Neural cell (in vitro differentiated cells): ENCODE results near the gene DIDO1. TPM values are rescaled to one million over a fixed set of nuclear protein-coding genes. Genes with fewer than 3 reads are reported as not detected.

Experiments
- H2AFZ ChIP-seq: fragments of 200-600, 300-800 bp; sonication (generic), shearing (Covaris generic); 2 replicates; pipeline ENCODE4 v1.6.0; 2014; ENCODE audit warnings: low read depth, mild to moderate bottlenecking, antibody characterized with exemption, low read length, moderate library complexity
- H3F3A ChIP-seq: fragments of 200-600 bp; shearing (Covaris generic); 2 replicates; pipeline ENCODE4 v1.6.1; 2016; ENCODE audit warnings: mild to moderate bottlenecking, moderate library complexity, mixed read lengths, antibody characterized with exemption, low read length; ENCODE audit not compliant: insufficient read depth, poor library complexity, severe bottlenecking
- H3K27ac ChIP-seq: fragments of 200-600, 300-800 bp; sonication (generic), shearing (Covaris generic); 2 replicates; pipeline ENCODE4 v1.5.1; 2014; ENCODE audit warnings: mild to moderate bottlenecking, low read length, moderate library complexity
- H3K27me3 ChIP-seq: fragments of 300-800, 200-600 bp; sonication (generic), shearing (Covaris generic); 2 replicates; pipeline ENCODE4 v1.6.0; 2014; ENCODE audit warnings: mild to moderate bottlenecking, low read depth, low read length, moderate library complexity; ENCODE audit not compliant: insufficient read depth
- H3K36me3 ChIP-seq: fragments of 300-800, 200-600 bp; sonication (generic), shearing (Covaris generic); 2 replicates; pipeline ENCODE4 v1.5.1; 2014; ENCODE audit warnings: mild to moderate bottlenecking, antibody characterized with exemption, low read length, moderate library complexity; ENCODE audit not compliant: insufficient read depth
- H3K4me2 ChIP-seq: fragments of 300-800, 200-600 bp; sonication (generic), shearing (Covaris generic); 2 replicates; pipeline ENCODE4 v1.6.0; 2014; ENCODE audit warnings: mild to moderate bottlenecking, low read length
- H3K4me3 ChIP-seq: fragments of 300-800, 200-600 bp; sonication (generic), shearing (Covaris generic); 2 replicates; pipeline ENCODE4 v1.5.1; 2014; ENCODE audit warnings: mild to moderate bottlenecking, low read length, moderate library complexity
- H3K79me2 ChIP-seq: fragments of 200-600 bp; shearing (Covaris generic); replicated peaks from 2 replicates; pipeline ENCODE4 v1.6.0; 2014; ENCODE audit warnings: mild to moderate bottlenecking, low read length, moderate library complexity; ENCODE audit not compliant: insufficient read depth
- H3K9ac ChIP-seq: fragments of 300-800, 200-600 bp; sonication (generic), shearing (Covaris generic); 2 replicates; pipeline ENCODE4 v1.6.1; 2016; ENCODE audit warnings: mild to moderate bottlenecking, low read length, mixed read lengths
- H3K9me2 ChIP-seq: fragments of 200-600 bp; shearing (Covaris generic); 2 replicates; pipeline ENCODE4 v1.6.1; 2016; ENCODE audit warnings: mild to moderate bottlenecking, low read length, mixed read lengths; ENCODE audit not compliant: insufficient read depth
- H3K9me3 ChIP-seq: fragments of 200-600, 300-800 bp; sonication (generic), shearing (Covaris generic); 2 replicates; pipeline ENCODE4 v1.6.1; 2016; ENCODE audit warnings: mild to moderate bottlenecking, mixed run types, low read length, moderate library complexity, mixed read lengths
- H4K20me1 ChIP-seq: fragments of 200-600 bp; shearing (Covaris generic); 2 replicates; pipeline ENCODE4 v1.6.1; 2016; ENCODE audit warnings: mild to moderate bottlenecking, mixed run types; ENCODE audit not compliant: insufficient read depth
- CTCF ChIP-seq: fragments of 450-650 bp; IDR thresholded peaks from 2 replicates; pipeline ENCODE4 v1.5.1; 2014; ENCODE audit warnings: antibody characterized with exemption, mild to moderate bottlenecking, moderate library complexity; ENCODE audit not compliant: poor library complexity, severe bottlenecking
- EP300 ChIP-seq: fragments of 450-650 bp; conservative IDR thresholded peaks from 2 replicates; pipeline ENCODE4 v1.6.1; 2014; ENCODE audit warnings: antibody characterized with exemption, mild to moderate bottlenecking, moderate library complexity; ENCODE audit not compliant: poor library complexity, severe bottlenecking
- EZH2 ChIP-seq: fragments of 200-600, 300-800 bp; shearing (Covaris generic), sonication (generic); IDR thresholded peaks from 2 replicates; pipeline ENCODE4 v1.6.1; 2014; ENCODE audit warnings: antibody characterized with exemption, low read length, borderline replicate concordance, mild to moderate bottlenecking; ENCODE audit not compliant: insufficient read depth, poor library complexity, severe bottlenecking
- MXI1 ChIP-seq: fragments of 450-650 bp; conservative IDR thresholded peaks from 2 replicates; pipeline ENCODE4 v1.6.1; 2014; ENCODE audit warnings: antibody characterized with exemption, mild to moderate bottlenecking; ENCODE audit not compliant: poor library complexity, severe bottlenecking
- POLR2AphosphoS5 ChIP-seq: IDR thresholded peaks from 2 replicates; pipeline ENCODE4 v1.6.1; 2012
- RAD21 ChIP-seq: fragments of 450-650 bp; conservative IDR thresholded peaks from 2 replicates; pipeline ENCODE4 v1.6.1; 2014; ENCODE audit warnings: antibody characterized with exemption, mild to moderate bottlenecking, moderate library complexity
- REST ChIP-seq: IDR thresholded peaks from 2 replicates; pipeline ENCODE4 v1.6.1; 2012; ENCODE audit warnings: borderline replicate concordance
- SMC3 ChIP-seq: fragments of 450-650 bp; conservative IDR thresholded peaks from 2 replicates; pipeline ENCODE4 v1.6.1; 2014; ENCODE audit warnings: antibody characterized with exemption, mild to moderate bottlenecking, moderate library complexity; ENCODE audit not compliant: poor library complexity
- TAF1 ChIP-seq: IDR thresholded peaks from 2 replicates; pipeline ENCODE4 v1.6.1; 2012; ENCODE audit warnings: low read depth
- polyA plus RNA-seq: library from polyadenylated mRNA; depleted of rRNA; stranded (reverse); fragments of >200 nt; gene quantifications from 2 replicates; pipeline ENCODE4 v1.2.3, GENCODE V29; 2014

Gene DIDO1
- polyA plus RNA-seq, 1 donor from 2014 or later = 42.8 TPM

- Histone ChIP-seq H2AFZ (no peak overlapping the region), H3F3A (no peaks in the 10 kb centered on the region), H3K36me3 (no peaks in the 10 kb centered on the region), H4K20me1 (no peaks in the 10 kb centered on the region), H3K9ac (no peak overlapping the region), H3K27ac (no peak overlapping the region), H3K4me3 (no peak overlapping the region), H3K9me2 (no peaks in the 10 kb centered on the region), H3K9me3 (no peaks in the 10 kb centered on the region), H3K27me3 (no peaks in the 10 kb centered on the region), H3K79me2 (no peaks in the 10 kb centered on the region), H3K4me2 (no peak overlapping the region)
- TF ChIP-seq TAF1 = no peak
- TF ChIP-seq POLR2AphosphoS5 = no peak
- no peak for TF ChIP-seq SMC3
- TF ChIP-seq CTCF = no peak
These were observed 85.8 kb downstream of the DIDO1 start for GRCh38 chr20:62840244-62841197.

GRCh38 chr20:62839816-62840215 is 86.5 kb downstream of the DIDO1 start:
- Histone ChIP-seq H3K9me2 (no peaks in the 10 kb centered on the region), H3K27ac (no peak overlapping the region), H3K4me3 (no peak overlapping the region), H3K4me2 (no peak overlapping the region), H4K20me1 (no peaks in the 10 kb centered on the region), H3K36me3 (no peaks in the 10 kb centered on the region), H2AFZ (no peak overlapping the region), H3F3A (no peaks in the 10 kb centered on the region), H3K9ac (no peak overlapping the region), H3K27me3 (no peaks in the 10 kb centered on the region), H3K79me2 (no peaks in the 10 kb centered on the region), H3K9me3 (no peaks in the 10 kb centered on the region)
- TF ChIP-seq SMC3 (no peak), MXI1 (no peak), RAD21 (no peak), EP300 (no peak), TAF1 (no peak), REST (no peak), EZH2 (no peak), CTCF (no peak), POLR2AphosphoS5 (no peak)
